ENCODE measurements around the gene ANKRD13B. TPM values are rescaled to one million over a fixed set of nuclear protein-coding genes. Genes with fewer than 3 reads are reported as not detected.

ANKRD13B gene
- total and polyA plus RNA-seq, 2 of the 13 experiments (the other 11 are each of a cell fraction or from before 2014, with no cell fraction given), result 1.7 to 1.8 TPM

GRCh38 chr17:29589524-29590410, 3.2 kb upstream of the ANKRD13B start, which contains the start of gene GIT1 (continued):
- TF ChIP-seq ZBTB40 (IDR thresholded peaks at IDR 0.05) (no peak), ZBTB40 (CRISPR knock-in tag; IDR thresholded peaks at IDR 0.05) (no peak), DPF2 (CRISPR knock-in tag; IDR thresholded peaks at IDR 0.05; ENCODE audit: borderline replicate concordance, low read depth) (no peak), NFKBIZ (CRISPR knock-in tag; IDR thresholded peaks at IDR 0.05) (no peak), NPAS2 (CRISPR knock-in tag; IDR thresholded peaks at IDR 0.05; ENCODE audit: borderline replicate concordance) (no peak), ZSCAN31 (CRISPR knock-in tag; IDR thresholded peaks at IDR 0.05; ENCODE audit: low read depth) (no peak), TAF1 (CRISPR knock-in tag; IDR thresholded peaks at IDR 0.05) (peak; percentile 13; the same call in 1 of the 2 replicates), RFX3 (CRISPR knock-in tag; IDR thresholded peaks at IDR 0.05) (no peak), THAP7 (CRISPR knock-in tag; IDR thresholded peaks at IDR 0.05) (no peak)
- TF ChIP-seq, protein P1, sequence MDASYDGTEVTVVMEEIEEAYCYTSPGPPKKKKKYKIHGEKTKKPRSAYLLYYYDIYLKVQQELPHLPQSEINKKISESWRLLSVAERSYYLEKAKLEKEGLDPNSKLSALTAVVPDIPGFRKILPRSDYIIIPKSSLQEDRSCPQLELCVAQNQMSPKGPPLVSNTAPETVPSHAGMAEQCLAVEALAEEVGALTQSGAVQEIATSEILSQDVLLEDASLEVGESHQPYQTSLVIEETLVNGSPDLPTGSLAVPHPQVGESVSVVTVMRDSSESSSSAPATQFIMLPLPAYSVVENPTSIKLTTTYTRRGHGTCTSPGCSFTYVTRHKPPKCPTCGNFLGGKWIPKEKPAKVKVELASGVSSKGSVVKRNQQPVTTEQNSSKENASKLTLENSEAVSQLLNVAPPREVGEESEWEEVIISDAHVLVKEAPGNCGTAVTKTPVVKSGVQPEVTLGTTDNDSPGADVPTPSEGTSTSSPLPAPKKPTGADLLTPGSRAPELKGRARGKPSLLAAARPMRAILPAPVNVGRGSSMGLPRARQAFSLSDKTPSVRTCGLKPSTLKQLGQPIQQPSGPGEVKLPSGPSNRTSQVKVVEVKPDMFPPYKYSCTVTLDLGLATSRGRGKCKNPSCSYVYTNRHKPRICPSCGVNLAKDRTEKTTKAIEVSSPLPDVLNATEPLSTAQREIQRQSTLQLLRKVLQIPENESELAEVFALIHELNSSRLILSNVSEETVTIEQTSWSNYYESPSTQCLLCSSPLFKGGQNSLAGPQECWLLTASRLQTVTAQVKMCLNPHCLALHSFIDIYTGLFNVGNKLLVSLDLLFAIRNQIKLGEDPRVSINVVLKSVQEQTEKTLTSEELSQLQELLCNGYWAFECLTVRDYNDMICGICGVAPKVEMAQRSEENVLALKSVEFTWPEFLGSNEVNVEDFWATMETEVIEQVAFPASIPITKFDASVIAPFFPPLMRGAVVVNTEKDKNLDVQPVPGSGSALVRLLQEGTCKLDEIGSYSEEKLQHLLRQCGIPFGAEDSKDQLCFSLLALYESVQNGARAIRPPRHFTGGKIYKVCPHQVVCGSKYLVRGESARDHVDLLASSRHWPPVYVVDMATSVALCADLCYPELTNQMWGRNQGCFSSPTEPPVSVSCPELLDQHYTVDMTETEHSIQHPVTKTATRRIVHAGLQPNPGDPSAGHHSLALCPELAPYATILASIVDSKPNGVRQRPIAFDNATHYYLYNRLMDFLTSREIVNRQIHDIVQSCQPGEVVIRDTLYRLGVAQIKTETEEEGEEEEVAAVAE (CRISPR knock-in tag; IDR thresholded peaks at IDR 0.05; ENCODE audit: borderline replicate concordance), result no peak
- TF ChIP-seq, protein P2, sequence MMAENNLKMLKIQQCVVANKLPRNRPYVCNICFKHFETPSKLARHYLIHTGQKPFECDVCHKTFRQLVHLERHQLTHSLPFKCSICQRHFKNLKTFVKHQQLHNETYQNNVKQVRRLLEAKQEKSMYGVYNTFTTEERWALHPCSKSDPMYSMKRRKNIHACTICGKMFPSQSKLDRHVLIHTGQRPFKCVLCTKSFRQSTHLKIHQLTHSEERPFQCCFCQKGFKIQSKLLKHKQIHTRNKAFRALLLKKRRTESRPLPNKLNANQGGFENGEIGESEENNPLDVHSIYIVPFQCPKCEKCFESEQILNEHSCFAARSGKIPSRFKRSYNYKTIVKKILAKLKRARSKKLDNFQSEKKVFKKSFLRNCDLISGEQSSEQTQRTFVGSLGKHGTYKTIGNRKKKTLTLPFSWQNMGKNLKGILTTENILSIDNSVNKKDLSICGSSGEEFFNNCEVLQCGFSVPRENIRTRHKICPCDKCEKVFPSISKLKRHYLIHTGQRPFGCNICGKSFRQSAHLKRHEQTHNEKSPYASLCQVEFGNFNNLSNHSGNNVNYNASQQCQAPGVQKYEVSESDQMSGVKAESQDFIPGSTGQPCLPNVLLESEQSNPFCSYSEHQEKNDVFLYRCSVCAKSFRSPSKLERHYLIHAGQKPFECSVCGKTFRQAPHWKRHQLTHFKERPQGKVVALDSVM (CRISPR knock-in tag; IDR thresholded peaks at IDR 0.05), result peak; percentile 41; the same call in 1 of the 2 replicates

All from HepG2 (cell line).